ENCODE results near the gene SPPL2A.
A peak's percentile ranks its signal among the peaks of the same experiment; 100 is the strongest.
"Not testable (repeated sequence)": the region's sequence is repeated elsewhere in the genome, so short reads cannot be mapped to it uniquely, and the experiment has no call there.

The SPPL2A gene

GRCh38 chr15:50697109-50697797 is 68.3 kb downstream of the SPPL2A start:
- DNase-seq = no peak
- in situ Hi-C loops (cut with HindIII; ENCODE audit: low pct_ligation_motif_present, low sequenced_read_pairs) = no loop called here
- no peak for TF ChIP-seq CTCF (IDR thresholded peaks at IDR 0.05; ENCODE audit: low read depth, low read length, missing control alignments)
- H3K27me3 ChIP-seq (replicated peaks) = no peaks in the 10 kb centered on the region
- no peak overlapping the region for H3K4me3 ChIP-seq (ENCODE audit: low read depth, low read length)
- no peak overlapping the region for H3K27ac ChIP-seq
- H3K36me3 ChIP-seq (replicated peaks) = no peaks in the 10 kb centered on the region

- H3K27me3 ChIP-seq (replicated peaks); H3K4me3 ChIP-seq (ENCODE audit: low read depth, low read length); in situ Hi-C loops (cut with HindIII; ENCODE audit: low pct_ligation_motif_present, low sequenced_read_pairs); H3K27ac ChIP-seq; H3K36me3 ChIP-seq (replicated peaks); DNase-seq: not testable (repeated sequence)
Observed at GRCh38 chr15:50694634-50695165, 70.8 kb downstream of the SPPL2A start.

DNA sequence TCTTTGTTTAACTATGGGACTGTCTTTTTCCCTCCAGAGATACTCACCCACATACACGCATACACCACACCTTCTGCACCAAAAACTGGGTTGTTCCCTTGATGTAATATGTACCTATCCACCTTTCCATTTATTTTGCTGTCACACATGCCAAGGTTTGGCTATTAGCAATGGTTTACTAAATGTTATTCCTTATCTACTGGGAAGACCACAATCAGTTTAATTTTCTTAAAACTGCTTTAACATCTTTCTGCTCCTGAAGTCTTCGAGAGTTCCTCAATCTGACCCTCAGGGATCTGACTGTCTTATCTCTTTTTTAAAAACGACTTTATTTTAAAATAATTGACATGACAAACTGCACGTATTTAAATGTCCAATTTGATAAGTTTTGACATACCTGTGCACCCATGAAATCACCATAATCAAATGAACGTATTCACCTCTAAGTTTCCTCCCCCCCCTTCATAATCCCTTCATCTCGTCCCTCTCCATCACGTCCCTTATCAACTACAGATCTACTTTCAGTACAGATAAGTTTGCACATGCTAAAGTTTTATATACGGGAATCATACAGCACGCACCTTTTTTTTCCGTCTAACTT is 78.1 kb downstream of the SPPL2A start:
- no peaks in the 10 kb centered on the region for H3K27me3 ChIP-seq (replicated peaks)
- in situ Hi-C loops (cut with HindIII; ENCODE audit: low pct_ligation_motif_present, low sequenced_read_pairs) = no loop called here
- H3K4me3 ChIP-seq (ENCODE audit: low read depth, low read length) = peak overlapping the region; percentile 95
- peak overlapping the region; percentile 95 for H3K27ac ChIP-seq
- no peak for TF ChIP-seq CTCF (IDR thresholded peaks at IDR 0.05; ENCODE audit: low read depth, low read length, missing control alignments)
- no peak for DNase-seq
- H3K36me3 ChIP-seq (replicated peaks) = no peaks in the 10 kb centered on the region

- in situ Hi-C loops (cut with HindIII; ENCODE audit: low pct_ligation_motif_present, low sequenced_read_pairs) = no loop called here
- TF ChIP-seq CTCF (IDR thresholded peaks at IDR 0.05; ENCODE audit: low read depth, low read length, missing control alignments) = peak; percentile 37
- DNase-seq = peak; percentile 68
Observed at GRCh38 chr15:50686469-50687301, 78.8 kb downstream of the SPPL2A start, which contains the start of gene TRPM7. TSS of gene TRPM7 (minus strand) at chr15:50686797. CDS start at chr15:50686533, 264 bp downstream.

DNA sequence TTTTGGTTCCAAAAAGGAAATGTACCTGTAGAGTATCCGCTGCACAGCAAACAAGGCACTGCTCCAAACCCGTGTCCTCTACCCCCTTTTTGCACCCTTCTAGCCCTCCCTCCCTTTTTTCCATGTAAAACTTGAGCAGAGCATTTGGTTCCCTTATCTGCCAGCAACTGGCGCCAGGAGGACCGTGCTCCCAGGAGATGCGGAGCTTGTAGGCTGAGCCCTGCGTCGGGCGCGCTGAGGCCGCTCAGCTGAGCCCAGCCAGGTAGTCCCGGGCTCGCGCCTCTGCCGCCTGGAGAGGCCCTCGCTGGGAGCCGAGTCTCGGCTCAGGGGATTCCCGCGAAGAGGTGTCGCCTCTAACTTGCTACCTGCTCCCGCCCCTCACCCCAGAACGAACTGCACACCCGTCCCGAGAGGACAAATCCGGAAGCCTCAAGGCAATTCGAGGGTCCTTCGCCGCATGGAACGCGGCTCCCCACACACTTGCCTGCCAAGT is 79.5 kb downstream of the SPPL2A start:
- Histone ChIP-seq H3K36me3 (replicated peaks) (no peaks in the 10 kb centered on the region), H3K27ac (peak overlapping the region; percentile 95), H3K4me3 (ENCODE audit: low read depth, low read length) (peak overlapping the region; percentile 95), H3K27me3 (replicated peaks) (no peaks in the 10 kb centered on the region)
- peak; percentile 21 for TF ChIP-seq CTCF (IDR thresholded peaks at IDR 0.05; ENCODE audit: low read depth, low read length, missing control alignments)
- peak; percentile 25 for DNase-seq
- in situ Hi-C loops (cut with HindIII; ENCODE audit: low pct_ligation_motif_present, low sequenced_read_pairs) = no loop called here

More at GRCh38 chr15:50686469-50687301, 78.8 kb downstream of the SPPL2A start, which contains the start of gene TRPM7:
- Histone ChIP-seq H3K4me3 (ENCODE audit: low read depth, low read length) (peak within 1 kb of the TSS; percentile 95), H3K36me3 (replicated peaks) (no peaks in the 10 kb centered on the region), H3K27ac (peak within 1 kb of the TSS; percentile 95), H3K27me3 (replicated peaks) (no peaks in the 10 kb centered on the region)
